ENCODE measurements around the gene DMTF1.
"Not testable (repeated sequence)": the region's sequence is repeated elsewhere in the genome, so short reads cannot be mapped to it uniquely, and the experiment has no call there.

DNA sequence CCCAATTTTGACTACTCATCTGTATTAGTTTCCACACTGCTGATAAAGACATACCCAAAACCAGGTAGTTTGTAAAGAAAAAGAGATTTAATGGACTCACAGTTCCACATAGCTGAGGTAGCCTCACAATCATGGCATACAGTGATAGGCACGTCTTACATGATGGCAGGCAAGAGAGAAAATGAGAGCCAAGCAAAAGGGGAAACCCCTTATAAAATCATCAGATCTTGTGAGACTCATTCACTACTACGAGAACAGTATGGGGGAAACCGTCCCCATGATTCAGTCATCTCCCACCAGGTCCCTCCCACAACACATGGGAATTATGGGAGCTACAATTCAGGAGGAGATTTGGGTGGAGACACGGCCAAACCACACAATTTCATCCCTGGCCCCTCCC lies 51.7 kb downstream of the DMTF1 start:
- TF ChIP-seq, protein P1, sequence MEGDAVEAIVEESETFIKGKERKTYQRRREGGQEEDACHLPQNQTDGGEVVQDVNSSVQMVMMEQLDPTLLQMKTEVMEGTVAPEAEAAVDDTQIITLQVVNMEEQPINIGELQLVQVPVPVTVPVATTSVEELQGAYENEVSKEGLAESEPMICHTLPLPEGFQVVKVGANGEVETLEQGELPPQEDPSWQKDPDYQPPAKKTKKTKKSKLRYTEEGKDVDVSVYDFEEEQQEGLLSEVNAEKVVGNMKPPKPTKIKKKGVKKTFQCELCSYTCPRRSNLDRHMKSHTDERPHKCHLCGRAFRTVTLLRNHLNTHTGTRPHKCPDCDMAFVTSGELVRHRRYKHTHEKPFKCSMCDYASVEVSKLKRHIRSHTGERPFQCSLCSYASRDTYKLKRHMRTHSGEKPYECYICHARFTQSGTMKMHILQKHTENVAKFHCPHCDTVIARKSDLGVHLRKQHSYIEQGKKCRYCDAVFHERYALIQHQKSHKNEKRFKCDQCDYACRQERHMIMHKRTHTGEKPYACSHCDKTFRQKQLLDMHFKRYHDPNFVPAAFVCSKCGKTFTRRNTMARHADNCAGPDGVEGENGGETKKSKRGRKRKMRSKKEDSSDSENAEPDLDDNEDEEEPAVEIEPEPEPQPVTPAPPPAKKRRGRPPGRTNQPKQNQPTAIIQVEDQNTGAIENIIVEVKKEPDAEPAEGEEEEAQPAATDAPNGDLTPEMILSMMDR (conservative IDR thresholded peaks at IDR 0.05; ENCODE audit: low read length): not testable (repeated sequence)
- not testable (repeated sequence) for TF ChIP-seq EZH2phosphoT487 (IDR thresholded peaks at IDR 0.05; ENCODE audit: borderline replicate concordance, low read depth, low read length)
